ENCODE measurements around the gene GNAQ.

DNA sequence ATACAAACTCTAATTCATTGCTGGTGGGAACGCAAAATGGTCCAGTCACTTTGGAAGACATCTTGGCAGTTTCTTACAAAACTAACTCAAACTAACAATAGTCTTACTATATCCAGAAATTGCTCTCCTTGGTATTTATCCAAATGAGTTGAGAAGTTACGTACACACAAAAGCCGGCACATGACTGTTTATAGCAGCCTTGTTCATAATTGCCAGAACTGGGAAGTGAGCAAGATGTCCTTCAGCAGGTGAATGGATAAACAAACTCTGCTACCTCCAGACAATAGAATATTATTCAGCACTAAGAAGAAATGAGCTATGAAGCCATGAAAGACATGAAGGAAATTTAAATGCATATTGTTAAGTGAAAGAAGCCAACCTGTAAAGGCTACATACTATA, 17.9 kb upstream of the GNAQ start:
- TF ChIP-seq, protein P1, sequence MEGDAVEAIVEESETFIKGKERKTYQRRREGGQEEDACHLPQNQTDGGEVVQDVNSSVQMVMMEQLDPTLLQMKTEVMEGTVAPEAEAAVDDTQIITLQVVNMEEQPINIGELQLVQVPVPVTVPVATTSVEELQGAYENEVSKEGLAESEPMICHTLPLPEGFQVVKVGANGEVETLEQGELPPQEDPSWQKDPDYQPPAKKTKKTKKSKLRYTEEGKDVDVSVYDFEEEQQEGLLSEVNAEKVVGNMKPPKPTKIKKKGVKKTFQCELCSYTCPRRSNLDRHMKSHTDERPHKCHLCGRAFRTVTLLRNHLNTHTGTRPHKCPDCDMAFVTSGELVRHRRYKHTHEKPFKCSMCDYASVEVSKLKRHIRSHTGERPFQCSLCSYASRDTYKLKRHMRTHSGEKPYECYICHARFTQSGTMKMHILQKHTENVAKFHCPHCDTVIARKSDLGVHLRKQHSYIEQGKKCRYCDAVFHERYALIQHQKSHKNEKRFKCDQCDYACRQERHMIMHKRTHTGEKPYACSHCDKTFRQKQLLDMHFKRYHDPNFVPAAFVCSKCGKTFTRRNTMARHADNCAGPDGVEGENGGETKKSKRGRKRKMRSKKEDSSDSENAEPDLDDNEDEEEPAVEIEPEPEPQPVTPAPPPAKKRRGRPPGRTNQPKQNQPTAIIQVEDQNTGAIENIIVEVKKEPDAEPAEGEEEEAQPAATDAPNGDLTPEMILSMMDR (IDR thresholded peaks at IDR 0.05) = no peak
- no peak for TF ChIP-seq EZH2 (IDR thresholded peaks at IDR 0.05; ENCODE audit: borderline replicate concordance, insufficient read depth, low read depth, low read length, poor library complexity, severe bottlenecking)

All from B cell (primary cell).